Keratinocyte (primary cell): ENCODE data around the gene SMYD3.

Source experiments
- CTCF ChIP-seq, 3 experiments: IDR thresholded peaks in 1 of 3; conservative IDR thresholded peaks in 1 of 3; optimal IDR thresholded peaks in 1 of 3; 2 replicates in 2 of 3; 3 replicates in 1 of 3; pipeline versions ENCODE3 to v1.5.1; 2011; ENCODE audit warnings: low read length in 3 of 3, mild to moderate bottlenecking in 3 of 3, moderate library complexity in 2 of 3, control low read depth in 1 of 3, inconsistent platforms in 1 of 3; ENCODE audit not compliant: insufficient read depth in 2 of 3; ENCODE audit errors: extremely low read depth in 1 of 3
- EZH2 ChIP-seq: IDR thresholded peaks from one replicate; pipeline ENCODE4 v1.6.1; 2012; ENCODE audit warnings: inconsistent platforms, mild to moderate bottlenecking, low read length, moderate library complexity

- TF ChIP-seq CTCF (optimal IDR thresholded peaks at IDR 0.05 in 1 of 3, IDR thresholded peaks at IDR 0.05 in 1 of 3, conservative IDR thresholded peaks at IDR 0.05 in 1 of 3; ENCODE audit: extremely low read depth in 1 of 3, insufficient read depth in 2 of 3, low read length in 3 of 3), result no peak
- TF ChIP-seq EZH2, result no peak
Observed at GRCh38 chr1:246295340-246295739, 211.7 kb downstream of the SMYD3 start.
